ENCODE data around the gene CYP2C8.
"Not testable (repeated sequence)": the region's sequence is repeated elsewhere in the genome, so short reads cannot be mapped to it uniquely, and the experiment has no call there.

CYP2C8 gene

DNA sequence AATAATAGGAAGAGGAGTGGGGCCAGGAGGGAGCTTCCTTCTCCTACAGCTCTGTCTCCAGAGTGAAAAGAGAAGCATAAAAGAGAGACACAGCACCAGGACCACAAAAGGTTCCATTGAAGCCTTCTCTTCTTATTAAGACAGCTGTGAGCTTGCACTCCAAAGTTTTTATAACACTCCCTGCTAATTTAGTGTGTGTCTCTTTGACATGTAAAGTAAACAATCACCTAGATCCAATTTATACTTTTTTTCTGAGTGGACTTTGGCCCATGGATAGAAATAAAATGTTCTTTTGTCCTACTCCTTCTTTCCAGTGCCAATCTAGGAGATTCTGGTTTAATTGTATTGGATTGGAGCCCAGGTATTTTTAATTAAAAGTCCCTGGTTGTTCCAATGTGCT is at the start of gene CYP2C8:
Gene CYP2C8, minus strand, starts transcription at position 212 of the 400 bp plus-strand sequence. Its CDS starts 95 bp downstream, at position 117.
- DNase-seq, result no peak

DNA sequence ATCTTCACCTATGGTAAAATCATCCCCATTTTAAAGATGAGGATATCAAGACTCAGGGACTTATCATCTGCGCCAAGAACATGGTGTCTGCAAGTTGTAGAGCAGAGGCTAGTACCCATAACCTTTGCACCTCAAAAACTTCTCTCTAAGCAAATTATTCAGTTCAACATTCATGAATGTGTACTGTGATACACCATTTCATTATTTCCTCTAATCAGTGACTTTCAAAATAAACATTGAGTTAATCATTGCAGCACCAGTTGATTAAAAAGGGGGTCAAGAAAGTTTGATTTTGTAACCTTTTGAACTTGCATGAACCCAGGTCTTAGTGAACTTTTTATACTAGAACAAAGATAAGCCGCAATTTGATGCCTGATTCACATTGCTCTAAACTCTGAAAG is 47.6 kb upstream of the CYP2C8 start:
- no peak for DNase-seq

DNA sequence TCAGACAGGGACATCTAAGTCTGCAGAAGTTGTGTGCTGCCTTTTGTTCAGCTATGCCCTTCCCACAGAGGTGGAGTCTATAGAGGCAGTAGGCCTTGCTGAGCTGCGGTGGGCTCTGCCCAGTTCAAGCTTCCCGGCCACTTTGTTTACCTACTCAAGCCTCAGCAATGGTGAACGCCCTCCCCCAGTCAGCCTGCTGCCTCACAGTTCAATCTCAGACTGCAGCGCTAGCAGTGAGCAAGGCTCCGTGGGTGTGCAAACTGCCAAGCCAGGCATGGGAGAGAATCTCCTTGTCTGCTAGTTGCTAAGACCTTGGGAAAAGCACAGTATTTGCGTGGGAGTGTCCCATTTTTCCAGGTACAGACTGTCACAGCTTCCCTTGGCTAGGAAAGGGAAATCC is 41.5 kb upstream of the CYP2C8 start:
- DNase-seq, result peak in 2 of 56 donors; percentile 4

DNA sequence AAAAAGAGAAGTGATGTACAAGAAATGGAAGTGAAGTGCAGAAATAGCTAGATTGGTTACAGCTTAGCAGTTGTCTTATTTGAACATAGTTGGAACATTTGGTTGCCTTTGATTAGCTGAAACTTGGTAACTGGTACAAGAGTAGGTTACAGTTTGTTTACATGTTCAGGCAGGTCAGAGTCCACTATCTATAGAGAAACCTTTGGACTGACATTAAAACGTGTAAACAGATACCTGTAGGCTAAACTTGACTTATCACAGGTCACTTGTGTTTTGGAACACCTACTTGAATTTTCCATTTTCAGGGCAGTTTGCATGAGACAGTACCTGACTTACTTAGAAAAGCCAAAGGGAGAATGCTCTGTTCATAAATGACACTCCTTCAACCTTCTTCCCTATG is 28.5 kb upstream of the CYP2C8 start:
- no peak for DNase-seq

DNA sequence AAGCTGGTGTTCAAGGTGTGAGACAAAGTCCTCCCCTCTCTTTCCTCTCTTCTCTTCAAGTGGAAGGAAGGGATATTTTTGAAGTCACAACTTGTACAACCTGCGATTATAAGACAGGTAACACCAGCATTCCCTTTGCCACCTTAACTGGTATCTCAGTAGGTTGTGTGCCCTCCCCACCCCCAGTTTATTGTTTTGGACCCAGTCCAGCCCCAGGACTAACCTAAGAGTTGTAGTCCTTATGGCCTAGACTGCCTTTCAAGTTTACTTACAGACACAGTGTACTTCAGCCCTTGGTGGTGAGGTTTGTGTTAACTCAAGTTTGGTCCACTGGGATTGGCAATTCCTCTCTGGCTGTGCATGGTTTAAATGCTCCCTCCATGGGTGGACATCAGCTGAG is 26.8 kb upstream of the CYP2C8 start:
- no peak for DNase-seq

DNA sequence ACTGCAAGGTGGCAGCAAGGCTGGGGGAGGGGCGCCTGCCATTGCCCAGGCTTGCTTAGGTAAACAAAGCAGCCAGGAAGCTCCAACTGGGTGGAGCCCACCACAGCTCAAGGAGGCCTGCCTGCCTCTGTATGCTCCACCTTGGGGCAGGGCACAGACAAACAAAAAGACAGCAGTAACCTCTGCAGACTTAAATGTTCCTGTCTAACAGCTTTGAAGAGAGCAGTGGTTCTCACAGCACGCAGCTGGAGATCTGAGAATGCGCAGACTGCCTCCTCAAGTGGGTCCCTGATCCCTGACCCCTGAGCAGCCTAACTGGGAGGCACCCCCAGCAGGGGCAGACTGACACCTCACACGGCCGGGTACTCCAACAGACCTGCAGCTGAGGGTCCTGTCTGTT is 10.3 kb upstream of the CYP2C8 start:
- DNase-seq, result not testable (repeated sequence)

DNA sequence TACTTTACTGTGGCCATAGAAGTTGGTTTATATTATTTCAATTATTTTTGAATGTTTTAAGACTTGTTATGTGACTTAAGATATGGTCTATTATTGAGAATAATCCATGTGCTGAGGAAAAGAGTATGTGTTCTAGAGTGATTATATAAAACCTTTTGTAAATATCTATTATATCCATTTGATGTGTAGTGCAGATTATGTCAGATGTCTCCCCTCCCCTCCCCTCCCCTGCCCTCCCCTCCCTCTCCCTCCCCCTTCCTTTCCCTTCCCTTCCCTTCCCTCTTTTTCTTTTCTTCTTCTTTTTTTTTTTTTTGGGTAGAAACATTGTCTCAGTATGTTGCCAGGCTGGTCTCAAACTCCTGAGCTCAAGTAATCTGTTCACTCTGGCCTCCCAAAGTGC is 8.3 kb upstream of the CYP2C8 start:
- no peak for DNase-seq

DNA sequence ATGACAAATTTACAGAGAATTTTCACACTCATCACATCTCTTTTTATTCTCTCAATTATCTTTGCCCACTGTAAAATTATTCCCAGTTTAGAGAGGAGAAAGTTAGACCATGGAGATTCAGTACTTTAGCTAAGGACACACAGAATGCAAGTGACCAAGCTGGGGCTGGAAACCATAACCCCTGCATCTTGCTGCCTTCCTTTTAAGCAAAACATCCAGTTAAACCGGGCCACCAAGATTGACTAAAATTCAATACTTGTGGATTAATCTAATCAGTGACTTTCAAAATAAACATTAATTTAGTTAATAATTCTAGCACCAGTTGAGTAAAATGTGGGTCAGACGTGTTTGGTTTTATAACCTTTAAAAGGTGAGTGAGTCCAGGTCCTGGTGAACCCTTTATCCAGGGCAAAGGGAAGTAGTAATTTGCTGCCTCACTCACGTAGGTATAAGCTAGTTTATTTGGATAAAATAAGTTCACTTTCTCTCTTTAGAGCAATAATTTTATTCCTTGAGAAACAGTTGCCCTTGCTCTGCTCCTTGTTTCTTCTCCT is 1.9 kb upstream of the CYP2C8 start:
- DNase-seq, result no peak

DNA sequence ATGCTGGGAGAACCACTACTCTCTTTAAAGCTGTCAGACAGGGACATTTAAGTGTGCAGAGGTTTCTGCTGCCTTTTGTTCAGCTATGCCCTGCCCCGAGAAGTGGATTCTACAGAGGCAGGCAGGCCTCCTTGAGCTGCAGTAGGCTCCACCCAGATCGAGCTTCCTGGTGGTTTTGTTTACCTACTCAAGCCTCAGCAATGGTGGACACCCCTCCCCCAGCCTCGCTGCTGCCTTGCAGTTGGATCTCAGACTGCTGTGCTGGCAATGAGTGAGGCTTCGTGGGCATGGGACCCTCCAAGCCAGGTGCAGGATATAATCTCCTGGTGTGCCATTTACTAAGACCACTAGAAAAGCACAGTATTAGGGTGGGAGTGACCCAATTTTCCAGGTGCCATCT is 5.2 kb downstream of the CYP2C8 start:
- not testable (repeated sequence) for DNase-seq

DNA sequence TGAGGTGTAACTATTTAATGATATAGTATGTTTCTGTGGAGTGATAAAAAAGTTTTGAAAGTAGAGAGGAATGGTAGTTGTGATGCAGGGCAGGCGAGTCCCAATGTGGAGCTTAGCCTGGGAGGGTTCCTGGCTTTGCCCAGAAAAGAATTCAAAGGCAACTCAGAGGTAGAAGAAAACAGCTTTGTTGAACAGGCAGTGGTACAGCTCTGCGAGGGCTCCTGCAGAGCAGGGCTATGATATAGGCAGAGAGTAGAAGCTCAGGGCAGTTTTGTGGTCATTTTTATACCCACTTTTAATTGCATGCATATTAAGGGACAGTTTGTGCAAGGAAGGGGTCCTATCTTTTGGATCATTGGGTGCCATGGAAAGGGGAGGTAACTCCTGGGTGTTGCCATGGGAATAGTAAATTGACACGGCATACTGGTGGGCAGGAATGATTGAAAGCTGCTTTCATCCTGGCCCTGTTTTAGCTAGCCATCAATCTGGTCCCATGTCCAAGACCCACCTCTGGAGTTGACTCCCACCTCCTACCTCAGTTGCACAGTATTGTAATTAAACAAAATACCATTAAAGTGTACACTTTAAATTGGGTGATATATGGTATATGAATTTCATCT is 12.4 kb downstream of the CYP2C8 start:
- no peak for DNase-seq

DNA sequence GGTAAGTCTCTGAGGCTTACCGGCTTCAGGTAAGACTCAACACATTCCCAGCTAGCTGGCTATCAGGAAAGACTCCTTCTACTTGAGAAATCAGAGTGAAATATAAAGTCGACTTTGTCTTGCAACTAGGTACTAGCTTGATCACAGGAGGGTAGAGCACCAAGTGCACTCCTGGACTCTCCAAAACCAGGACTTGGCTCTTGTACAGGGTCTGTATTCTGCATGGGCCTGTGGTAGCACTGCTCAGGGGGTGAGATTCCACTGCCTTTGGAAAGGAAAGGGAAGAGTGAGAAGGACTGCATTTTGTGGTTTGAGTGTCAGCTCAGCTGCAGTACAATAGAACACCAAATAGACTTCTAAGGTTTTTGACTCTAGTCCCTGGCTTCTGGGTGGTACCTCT is 19.4 kb downstream of the CYP2C8 start:
- DNase-seq, result no peak

DNA sequence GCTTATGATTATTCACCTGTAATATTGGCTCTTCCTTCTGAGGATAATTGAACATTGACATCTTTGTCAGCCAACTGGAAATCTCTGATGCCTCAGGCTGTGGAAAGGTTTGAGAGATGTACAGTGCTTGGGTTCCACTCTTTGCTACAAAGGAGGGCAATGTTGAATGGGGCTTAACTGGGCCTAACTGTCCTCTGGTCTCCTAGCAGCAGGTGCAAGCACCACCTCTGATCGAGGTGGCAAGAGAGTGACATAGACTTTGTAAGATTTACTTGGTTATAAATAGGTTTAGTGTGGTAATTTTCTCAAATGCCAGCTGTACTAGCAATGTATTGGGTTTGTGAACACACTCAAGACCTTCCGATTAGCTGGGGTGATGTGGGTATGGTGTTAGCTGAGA is 21.1 kb downstream of the CYP2C8 start:
- no peak for DNase-seq

DNA sequence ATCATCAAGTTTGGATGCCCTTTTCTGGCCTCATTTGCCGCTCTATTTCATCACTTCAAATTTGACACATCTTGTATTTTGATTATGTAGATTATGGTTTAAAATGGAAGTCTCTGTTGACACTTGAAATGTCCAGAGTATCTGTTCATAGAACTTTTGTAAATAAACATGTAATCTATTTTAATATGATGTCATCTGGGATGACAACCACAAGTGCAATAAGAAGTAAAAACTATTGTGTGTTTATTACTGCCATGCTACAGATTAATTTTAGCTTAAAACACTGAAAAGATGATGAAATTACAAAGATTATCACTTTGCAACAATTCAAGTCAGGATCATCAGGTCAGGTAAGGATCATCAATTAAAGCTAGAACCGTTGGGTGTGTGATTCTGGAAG is 30.0 kb downstream of the CYP2C8 start:
- DNase-seq, result no peak

DNA sequence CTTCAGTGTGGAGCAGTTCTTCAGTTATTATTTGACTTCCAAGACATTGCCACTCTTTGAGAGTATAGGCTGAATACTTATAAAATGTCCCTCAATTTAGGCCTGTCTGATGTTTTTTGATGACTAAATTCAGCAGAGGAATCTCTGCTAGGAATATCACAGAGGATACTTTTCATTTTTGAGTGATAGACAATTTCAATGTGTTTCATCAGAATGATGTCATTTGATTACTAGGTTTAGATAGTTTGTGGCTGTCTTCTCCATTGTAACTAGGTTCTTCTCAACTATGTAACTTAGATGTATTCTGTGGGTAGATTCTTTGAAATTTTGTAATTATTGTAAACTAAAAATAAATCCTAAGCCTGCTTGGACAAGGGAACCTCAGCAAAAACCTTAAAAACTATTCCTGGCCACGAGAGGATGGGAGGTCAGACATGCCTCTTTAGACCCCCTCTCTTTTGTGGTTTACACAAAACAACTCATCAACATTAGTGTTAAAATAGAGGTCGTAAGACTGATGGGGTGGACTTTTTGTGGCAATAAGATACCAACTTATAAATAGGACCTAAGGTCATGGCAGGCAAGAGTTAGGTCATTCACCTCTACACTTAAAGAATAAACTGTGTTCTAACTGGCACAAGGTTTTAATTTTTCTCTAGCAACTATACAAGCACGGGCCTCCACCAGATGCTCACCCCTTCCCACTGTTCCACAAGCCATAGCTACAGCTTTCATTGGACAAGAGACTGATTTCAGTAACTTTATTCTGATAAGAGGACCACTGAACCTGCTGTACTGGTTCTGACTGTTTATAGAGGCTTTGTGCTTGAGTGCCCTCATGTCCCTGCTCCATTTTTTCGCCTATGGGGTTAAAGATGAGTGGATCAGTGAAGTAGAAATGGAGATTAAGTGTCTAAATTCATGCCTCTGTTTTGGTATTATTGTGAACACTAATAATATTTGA is 33.7 kb downstream of the CYP2C8 start:
- DNase-seq, result no peak

DNA sequence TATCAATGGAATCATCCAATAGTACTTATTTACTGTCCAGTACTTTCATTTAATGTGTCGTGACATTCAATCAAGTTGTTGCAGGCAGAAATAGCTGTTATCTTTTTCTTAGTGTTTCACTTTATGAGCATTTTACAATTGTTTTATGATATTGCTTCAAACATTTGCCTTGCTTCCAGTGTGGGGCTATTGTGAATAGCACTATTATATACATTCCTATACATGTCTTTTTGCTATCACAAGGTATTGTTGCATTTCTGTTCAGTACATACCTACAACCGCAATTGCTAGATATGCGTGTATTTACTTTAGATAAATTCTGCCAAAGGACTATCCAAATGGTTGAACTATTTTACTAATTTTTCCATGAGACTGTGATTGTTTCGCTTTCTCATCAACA is 34.9 kb downstream of the CYP2C8 start:
- no peak for DNase-seq

DNA sequence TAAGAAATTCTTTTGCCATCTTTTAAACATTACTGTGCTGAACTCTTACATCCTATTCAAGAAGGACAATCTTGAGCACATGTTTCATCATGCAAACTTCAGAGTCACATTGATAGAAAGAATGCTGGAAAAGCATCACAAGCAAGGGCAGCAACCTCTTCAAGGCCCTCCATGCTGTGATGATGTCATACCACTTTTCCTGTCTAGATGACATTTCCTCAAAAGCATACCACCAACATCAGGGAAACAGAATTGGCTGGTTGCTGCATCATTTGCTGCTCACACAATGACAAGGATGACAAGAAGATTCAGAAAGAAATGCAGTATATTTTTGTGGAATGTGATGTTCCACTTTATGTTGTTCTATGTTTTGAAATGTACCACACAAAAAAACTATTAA is 37.6 kb downstream of the CYP2C8 start:
- DNase-seq, result no peak

DNA sequence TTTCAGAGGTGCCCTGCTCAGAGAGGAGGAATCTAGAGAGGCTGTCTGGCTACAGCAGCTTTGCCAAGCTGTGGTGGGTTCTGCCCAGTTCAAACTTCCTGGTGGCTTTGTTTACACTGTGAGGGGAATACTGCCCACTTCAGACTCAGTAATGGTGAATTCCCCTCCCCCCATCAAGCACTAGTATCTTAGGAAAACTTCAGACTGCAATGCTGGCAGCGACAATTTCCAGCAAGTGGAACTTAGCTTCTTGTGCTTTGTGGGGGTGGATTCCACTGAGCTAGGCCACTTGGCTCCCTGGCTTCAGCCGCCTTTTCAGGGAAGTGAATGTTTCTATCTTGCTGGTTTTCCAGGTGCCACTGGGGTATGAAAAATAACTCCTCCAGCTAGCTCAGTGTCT is 42.8 kb downstream of the CYP2C8 start:
- DNase-seq, result no peak

DNA sequence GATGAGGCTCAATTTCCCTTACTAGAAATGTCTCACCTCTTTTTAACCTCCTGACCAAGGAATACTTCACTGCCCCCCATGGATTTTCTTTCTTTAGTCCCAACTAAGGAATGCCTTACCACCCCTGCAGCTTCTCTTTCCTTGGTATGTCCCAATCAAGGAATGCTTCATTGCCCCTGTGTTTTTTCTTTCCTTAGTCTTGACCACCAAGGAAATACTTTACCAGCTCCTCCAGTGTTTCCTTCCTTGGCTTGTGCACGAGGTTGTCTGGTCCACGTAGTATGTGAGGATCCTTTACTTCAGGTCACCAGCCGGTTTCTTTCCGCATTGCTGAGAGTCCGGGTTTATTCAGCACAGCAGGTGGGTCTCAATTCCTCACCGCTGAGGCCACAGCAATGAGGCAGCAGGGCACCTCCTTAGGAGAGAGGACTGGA is 71.5 kb downstream of the CYP2C8 start:
- DNase-seq, result no peak

DNA sequence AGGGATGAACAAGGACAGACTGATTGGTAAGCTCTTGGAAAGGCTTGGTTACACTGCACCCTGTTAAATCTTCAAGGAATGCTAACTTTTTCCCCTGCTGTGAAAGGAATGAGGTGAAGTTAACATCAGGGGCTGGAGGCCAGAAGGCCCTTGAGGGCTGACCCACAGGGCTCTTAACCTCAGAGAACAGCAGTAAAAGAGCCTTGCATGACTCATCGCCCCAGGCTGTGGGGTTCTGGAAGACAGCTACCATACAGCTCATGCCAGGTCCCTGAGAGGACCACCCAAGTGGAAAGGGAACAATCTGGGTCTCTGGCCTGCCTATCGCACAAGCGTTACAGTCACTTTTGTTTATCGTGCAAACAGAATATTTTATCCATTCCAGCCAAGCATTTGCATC is 76.5 kb downstream of the CYP2C8 start:
- DNase-seq, result no peak

DNA sequence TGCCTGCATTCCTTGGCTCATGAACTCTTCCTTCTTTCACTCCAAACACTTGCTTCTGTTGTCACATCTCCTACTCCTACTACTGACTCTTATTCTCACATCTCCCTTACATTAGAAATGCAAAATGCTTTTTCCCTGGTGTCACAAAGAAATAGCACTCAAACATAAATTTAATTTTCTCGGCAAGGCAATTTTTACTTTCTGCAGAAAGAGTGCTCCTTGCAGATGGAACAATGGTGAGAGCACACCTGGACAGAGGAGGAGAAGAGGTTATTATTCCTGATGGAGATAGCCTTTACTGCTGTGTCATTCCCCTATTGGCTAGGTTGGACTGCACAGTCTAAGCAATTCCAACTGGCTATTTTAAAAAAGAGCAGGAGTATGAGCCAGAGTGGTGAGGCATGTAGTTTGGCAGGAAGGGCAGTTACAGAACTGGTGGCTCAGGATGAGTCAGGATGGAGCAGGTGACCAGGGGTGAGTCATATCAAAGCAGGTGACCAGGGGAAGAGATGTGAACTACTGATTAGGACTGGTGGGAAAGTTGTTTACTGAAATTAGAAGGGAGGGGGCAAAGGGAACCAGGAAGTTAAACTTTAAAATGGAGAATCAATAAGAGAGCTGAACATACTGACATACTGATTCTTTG is 77.9 kb downstream of the CYP2C8 start:
- DNase-seq, result no peak

DNA sequence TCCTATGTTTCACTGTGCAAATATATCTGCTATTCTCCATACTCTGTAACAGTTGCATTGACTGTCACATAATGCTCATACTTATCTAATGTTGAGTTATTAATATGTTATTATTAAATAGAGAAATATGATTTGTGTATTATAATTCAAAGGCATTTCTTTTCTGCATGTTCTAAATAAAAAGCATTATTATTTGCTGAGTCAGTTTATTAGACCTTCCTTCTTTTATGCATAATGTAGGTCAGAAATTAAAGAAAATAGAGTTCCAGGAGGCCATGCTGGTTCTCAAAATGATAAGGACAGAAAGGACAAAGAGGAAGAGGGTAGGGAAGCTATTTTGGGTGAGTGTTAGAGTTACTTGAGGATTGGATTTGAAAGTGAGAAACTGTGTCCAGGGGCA is 80.1 kb downstream of the CYP2C8 start:
- no peak for DNase-seq

All from amygdala (tissue), 56 donors.